Fibroblast of skin of back (primary cell): ENCODE data around the gene MOV10.

Experiments used
- DNase-seq: peaks from one replicate; pipeline ENCODE4 v3.0.0-alpha.2; 2013

MOV10 gene

GRCh38 chr1:112698366-112699310 lies 24.2 kb downstream of the MOV10 start:
- no peak for DNase-seq

- no peak for DNase-seq
These were observed 25.1 kb downstream of the MOV10 start for GRCh38 chr1:112699425-112700144.

GRCh38 chr1:112700290-112701226 lies 26.1 kb downstream of the MOV10 start:
- DNase-seq, result peak; percentile 98

- no peak for DNase-seq
These were observed 27.0 kb downstream of the MOV10 start for GRCh38 chr1:112701227-112702066.

- no peak for DNase-seq
These were observed 27.6 kb downstream of the MOV10 start for GRCh38 chr1:112702067-112702395.

- no peak for DNase-seq
These were observed 28.2 kb downstream of the MOV10 start for GRCh38 chr1:112702420-112703261.

- DNase-seq, result no peak
These were observed 29.2 kb downstream of the MOV10 start for GRCh38 chr1:112703706-112704105.

GRCh38 chr1:112704391-112704933 lies 30.0 kb downstream of the MOV10 start:
- no peak for DNase-seq

GRCh38 chr1:112704934-112705627 lies 30.6 kb downstream of the MOV10 start:
- peak; percentile 99 for DNase-seq

GRCh38 chr1:112706505-112707220 lies 32.2 kb downstream of the MOV10 start, which contains the start of gene RHOC:
RHOC (minus strand) TSS chr1:112707127; CDS start chr1:112703799, 3,328 bp downstream.
- DNase-seq, result peak; percentile 78

- DNase-seq, result peak; percentile 90
These were observed 33.0 kb downstream of the MOV10 start for GRCh38 chr1:112707221-112708001.

GRCh38 chr1:112708002-112708448 lies 33.6 kb downstream of the MOV10 start:
- no peak for DNase-seq

GRCh38 chr1:112708489-112708888 lies 34.0 kb downstream of the MOV10 start:
- DNase-seq, result no peak

GRCh38 chr1:112710159-112710558 lies 35.7 kb downstream of the MOV10 start:
- DNase-seq, result no peak

- no peak for DNase-seq
These were observed 36.1 kb downstream of the MOV10 start for GRCh38 chr1:112710586-112710985.

- no peak for DNase-seq
These were observed 36.6 kb downstream of the MOV10 start for GRCh38 chr1:112711041-112711440.

- DNase-seq, result no peak
These were observed 37.2 kb downstream of the MOV10 start for GRCh38 chr1:112711670-112712069.

GRCh38 chr1:112712191-112712590 lies 37.7 kb downstream of the MOV10 start:
- no peak for DNase-seq
